Left ventricle myocardium superior (tissue), 1 donor: Measurements from ENCODE around the gene ESRRG. TPM values are rescaled to one million over a fixed set of nuclear protein-coding genes. Genes with fewer than 3 reads are reported as not detected.
A peak's percentile ranks its signal among the peaks of the same experiment; 100 is the strongest.

Source experiments
- ATAC-seq: fragments of 200-7000 bp; cut with Tn5 transposase; one replicate; pipeline ENCODE4 v1.9.1; 2020; ENCODE audit warnings: mild to moderate bottlenecking, moderate library complexity
- DNase-seq: peaks from one replicate; pipeline ENCODE4 v3.0.0-alpha.2; 2020
- intact Hi-C: fragments of 100-400 bp; cut with micrococcal nuclease; formaldehyde crosslinking; loops from one replicate; pipeline ENCODE4 v1.11.0; 2022
- total RNA-seq: library from RNA; stranded (reverse); fragmentation: NEBNext Ultra II Directional; extraction: Animal tissue kit (Norgen Biotek cat#: 25700); gene quantifications from one replicate; pipeline ENCODE4 v1.2.1, GENCODE V29; 2021
- donor health status: DM: no; HTN: yes; CAD: no; lungs with severe emphysema.

Gene ESRRG
- total RNA-seq, 1 donor from 2014 or later, result 51.5 TPM

DNA sequence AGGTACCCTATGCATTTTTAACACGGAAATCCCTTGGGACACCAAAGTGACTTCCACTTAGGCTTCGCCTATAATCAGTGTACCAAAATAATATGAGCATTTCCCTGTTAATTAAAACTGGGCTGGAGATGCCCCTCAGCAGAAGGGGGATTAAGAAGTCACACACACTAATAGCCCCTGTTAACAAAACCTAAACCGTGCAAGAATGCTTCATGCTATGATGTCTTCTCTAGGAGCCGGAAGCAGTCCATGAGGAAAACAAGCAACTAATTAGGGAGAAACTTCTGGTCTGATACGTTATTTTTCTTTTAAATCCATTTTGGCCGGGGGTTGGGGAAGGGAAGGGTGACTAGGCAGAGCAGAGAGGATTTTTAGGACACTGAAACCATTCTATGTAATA, 123.4 kb downstream of the ESRRG start:
- ATAC-seq (no peak), DNase-seq (no peak)
- intact Hi-C loops, result no loop called here

DNA sequence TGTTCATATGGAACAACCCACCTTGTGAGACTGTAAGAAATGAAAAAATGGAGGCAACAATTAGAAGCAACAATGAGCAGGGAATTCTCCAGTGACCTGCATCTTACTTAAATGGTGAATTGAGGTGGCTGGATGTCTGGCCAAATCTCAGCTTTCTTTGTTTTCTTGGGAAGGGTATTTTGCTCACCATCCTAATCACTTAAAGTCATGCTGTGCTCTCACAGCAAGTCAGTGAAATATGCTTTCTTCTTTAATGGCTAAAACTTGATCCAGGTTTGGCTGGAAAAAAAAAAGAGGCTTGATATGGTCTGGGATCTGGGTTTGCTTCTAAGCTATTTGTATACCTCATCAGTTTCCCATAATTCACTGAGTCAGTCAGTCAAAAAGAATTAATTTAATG, 124.8 kb downstream of the ESRRG start:
- intact Hi-C loops, result no loop called here
- ATAC-seq (no peak), DNase-seq (no peak)

DNA sequence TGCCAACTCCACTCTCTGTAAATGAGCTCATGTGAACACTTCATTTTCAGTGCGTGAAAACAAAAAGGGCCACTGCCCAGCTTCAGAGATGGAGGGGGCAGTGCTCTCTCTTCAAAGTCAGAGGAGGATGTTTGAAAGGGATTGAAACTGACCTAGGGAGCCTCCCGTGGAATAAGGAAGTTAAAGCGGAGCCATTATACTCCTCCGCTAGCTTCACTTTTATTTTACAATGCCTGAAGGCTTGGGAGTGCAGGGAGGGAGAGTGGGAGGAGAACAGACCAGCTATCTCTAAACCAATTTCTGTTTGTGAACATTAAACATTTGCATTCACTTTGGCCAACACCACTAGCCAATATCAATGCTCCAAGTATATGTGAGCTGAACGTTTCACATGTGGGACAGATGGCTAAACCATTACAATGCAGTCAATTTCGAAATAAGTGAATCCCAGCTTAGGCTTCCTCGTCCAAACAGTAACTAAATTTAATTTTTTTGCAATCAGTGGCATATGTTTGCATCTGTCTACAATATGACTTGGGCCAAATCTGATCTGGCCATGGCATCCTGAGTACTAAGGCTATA, 126.9 kb downstream of the ESRRG start:
- intact Hi-C loops, result no loop called here
- no peak for ATAC-seq
- DNase-seq, result no peak

DNA sequence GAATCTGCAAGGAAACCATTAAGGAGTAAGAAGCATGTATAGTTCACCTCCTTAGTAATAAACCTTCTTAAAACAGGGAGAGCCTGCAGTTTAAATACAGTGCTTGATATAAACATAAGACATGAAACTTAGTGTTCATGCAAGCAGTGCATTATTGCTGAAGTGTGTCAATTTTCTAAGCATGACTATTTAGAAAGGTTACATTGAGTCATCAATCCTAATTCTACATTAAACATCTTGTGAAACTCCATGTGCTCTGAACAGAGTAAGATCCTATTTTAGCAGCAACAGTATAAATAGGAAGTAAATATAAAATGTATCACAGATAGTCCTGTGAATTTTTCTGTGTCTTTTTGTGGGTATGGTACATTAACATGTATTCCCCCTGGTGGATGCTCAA, 135.5 kb downstream of the ESRRG start:
- intact Hi-C loops, result no loop called here
- ATAC-seq (no peak), DNase-seq (no peak)

DNA sequence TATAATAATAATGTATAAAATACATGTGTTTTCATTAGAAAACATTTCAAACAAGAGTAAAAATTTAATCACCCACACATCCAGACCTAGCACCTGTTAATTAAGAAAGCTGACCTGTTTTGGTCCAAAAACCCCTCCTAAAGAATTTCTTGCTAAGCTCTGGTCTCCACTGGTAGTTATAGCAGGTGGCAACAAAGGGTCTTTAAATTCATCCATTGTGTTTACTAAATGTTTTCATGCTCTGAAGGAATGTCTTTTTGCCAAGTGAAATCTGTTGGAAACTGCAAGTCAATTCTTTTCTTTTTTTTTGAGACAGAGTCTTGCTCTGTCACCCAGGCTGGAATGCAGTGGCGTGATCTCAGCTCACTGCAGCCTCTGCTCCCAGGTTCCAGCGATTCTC, 141.1 kb downstream of the ESRRG start:
- no peak for DNase-seq
- intact Hi-C loops, result no loop called here
- ATAC-seq, result no peak

DNA sequence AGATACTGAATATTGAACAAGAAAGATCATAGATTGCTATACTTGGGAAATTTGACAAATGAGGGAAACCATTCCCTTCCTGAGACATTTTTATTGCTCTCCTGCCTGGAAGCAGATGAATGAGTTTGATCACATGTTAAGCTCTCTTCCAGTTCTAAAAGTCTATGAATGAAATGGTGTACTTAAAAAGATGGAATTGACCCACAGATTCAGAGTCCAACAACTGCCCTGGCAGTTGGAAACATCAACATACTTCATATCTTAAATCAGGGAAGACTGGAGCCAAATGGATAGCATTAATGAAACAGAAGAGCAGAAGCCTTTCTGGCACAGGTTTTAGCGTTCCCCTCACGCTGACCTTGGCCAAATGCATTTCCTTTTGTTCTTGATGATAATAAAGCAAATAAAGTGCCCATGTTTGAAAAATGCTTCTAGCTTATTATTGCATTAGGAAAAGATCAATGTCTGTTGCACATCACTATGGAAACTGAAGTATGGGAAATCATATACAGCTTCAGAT, 142.6 kb downstream of the ESRRG start:
- ATAC-seq (no peak), DNase-seq (no peak)
- intact Hi-C loops, result no loop called here

DNA sequence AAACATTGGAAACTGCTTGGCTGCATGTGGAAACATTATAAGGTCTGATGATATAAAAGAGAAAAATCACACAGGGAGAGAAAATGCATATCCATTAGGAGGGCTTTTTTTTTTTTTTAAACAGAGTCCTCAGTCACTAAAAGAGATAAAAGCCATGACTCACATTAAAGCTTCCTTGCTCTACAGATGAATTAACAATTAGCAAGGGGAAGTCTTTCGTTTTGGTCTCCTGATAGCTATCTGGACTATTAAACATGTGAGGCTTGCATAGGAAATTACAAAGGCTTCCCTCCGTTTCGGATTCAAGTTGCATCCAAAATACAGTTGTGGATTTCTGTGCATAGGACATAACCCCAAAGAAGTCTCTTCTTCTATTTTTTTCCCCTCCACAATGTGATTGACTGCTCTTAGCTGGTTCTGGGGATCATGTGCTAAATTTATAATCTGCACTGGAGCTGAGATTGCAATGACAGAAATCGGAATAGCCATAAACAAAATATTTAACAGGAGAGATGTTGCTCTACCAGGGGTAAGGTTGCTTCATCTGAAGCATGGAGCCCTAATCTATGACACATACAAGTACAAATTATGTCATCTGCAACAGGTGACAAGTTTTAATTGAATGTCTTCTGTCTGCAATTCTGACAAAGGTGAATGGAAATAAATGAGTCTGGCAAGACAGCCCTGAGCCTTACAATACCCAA, 146.8 kb downstream of the ESRRG start:
- intact Hi-C loops, result no loop called here
- ATAC-seq (no peak), DNase-seq (no peak)

DNA sequence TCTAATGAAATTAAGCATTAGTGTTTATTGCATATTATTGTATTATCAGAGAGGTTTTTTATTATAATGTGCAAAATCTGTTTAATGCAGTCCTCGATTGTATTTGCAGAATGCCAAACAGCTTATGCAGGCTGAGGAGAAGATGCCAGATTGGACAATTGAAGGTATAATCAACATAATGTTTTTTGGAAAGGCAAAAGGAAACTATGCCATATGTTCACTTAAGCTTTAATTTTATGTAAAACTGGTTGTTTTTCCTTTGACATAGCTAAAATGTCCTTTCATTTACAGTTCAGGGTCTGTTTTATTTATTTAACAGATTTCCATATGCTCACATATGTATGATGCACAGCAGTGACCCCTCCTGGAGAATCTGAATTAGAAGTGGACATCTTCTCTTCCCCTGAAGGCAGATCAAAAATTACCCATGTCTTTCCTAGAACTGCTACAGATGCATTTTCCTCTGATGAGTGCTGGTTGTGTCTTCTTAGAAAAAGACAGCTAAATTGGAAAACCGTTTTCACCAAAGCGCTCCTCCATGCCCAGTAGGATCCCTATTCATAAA, 156.5 kb downstream of the ESRRG start:
- DNase-seq (no peak), ATAC-seq (no peak)
- intact Hi-C loops, result no loop called here

DNA sequence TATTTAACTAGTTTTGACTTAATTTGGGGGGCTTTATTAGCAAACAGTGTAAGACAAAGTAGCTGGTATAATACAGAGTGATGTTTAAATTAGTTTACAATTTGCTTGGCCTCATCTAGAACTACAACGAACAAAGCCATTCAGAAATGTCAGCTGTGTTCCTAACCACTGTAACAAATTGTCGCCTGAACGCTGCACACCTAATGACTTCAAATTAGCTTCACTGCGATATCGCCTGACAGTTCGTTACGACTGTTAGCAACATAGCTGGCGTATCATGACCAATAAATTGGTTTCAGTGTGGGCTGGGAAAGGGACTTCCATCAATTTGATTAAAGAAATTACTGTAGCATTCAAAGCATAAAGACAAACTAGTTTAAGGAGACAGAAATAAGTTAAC, 160.1 kb downstream of the ESRRG start:
- DNase-seq (no peak), ATAC-seq (no peak)
- intact Hi-C loops, result no loop called here

DNA sequence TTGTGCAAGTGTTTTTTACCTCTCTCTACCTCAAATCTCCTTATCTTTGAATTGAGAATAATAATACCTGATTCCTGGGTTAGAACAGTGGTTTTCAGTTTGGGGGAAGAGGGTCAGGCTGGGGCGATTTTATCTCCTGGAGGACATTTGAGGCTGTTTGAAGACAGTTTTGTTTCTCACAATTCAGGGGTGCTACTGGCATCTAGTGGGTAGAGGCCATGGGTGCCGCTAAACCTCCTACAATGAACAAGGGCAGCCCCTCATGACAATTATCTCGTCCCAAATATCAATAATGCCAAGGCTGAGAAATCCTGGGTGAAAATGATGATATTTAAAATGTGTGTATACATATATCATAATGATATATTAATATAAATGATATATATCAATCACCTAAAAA, 160.8 kb downstream of the ESRRG start:
- intact Hi-C loops, result no loop called here
- DNase-seq (no peak), ATAC-seq (no peak)

DNA sequence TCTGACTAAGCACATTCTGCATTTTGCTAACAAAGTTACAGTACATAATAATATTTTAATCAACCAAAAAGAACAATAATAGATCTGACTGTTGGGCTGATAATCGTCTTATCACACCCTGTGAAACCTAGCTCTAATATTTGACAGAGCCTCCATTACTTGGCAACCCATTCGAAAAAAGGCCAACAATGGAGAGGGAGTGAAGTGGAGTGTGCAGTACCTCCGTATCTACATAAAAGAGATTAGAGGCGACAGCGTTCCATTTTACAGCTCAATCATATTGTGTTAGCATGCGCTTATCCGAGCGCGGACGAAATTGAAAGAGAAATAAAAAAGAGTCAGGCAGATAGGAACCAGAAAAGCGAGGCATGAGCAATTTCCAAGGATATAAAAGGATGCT, 162.7 kb downstream of the ESRRG start:
- DNase-seq (no peak), ATAC-seq (peak; percentile 79)
- intact Hi-C loops, result no loop called here

DNA sequence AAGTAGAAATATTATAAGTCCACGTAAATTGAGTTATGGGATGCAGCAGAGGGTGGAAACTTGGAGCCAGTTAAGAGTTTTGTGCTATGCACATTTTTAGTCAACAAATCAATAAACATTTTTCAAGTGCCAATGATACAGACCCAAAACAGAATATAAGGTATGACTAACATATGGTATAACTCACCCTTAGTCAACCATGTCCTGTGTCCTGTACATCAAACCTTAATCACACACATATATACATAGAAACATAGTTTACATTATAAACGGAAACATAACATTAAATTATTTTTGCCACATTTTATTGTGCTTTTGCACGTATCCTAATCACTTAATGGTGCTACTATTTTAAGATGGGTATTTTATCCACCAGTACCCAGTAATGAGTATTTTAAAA, 163.9 kb downstream of the ESRRG start:
- no peak for ATAC-seq
- intact Hi-C loops, result no loop called here

DNA sequence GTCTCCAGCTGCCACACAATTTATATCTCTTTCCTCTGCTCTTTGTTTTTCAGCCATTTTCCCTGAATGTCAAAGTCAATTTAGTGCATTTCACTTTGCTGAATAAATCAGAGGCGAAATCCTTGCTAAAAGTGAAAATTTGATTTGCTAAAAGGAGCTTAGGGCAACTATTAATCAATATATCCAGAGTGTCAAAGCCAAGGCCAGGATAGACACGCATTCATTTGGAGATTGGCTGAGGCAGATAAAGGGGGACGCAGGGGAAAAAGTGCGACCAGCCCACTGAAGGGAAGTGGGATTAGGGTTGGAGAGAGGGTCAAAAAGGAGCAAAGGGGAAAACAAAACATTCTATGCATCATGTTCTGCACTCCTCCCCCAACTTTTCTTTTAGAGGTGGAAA, 167.6 kb downstream of the ESRRG start:
- DNase-seq, result no peak
- ATAC-seq, result no peak
- intact Hi-C loops, result no loop called here

More for the DNA sequence above, 163.9 kb downstream of the ESRRG start:
- DNase-seq, result no peak

DNA sequence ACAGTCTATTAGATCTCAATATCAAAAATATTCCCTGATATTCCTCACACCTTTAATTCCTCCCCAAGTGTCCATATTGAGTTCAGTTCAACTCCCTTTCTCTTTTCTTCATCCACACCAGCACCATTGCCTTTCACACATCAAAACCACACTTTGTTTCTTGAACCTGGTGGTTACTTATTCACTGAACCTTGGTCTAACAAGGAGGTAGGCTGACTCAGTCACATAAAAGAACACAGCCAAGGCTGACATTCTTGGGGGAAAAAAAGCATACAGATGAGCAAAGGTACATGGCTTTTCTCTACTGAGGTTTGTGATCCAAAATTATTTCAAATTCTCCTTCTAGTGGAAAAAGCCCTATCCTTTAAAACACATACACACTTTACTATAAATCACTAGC, 168.3 kb downstream of the ESRRG start:
- no peak for DNase-seq
- ATAC-seq, result no peak
- intact Hi-C loops, result no loop called here

DNA sequence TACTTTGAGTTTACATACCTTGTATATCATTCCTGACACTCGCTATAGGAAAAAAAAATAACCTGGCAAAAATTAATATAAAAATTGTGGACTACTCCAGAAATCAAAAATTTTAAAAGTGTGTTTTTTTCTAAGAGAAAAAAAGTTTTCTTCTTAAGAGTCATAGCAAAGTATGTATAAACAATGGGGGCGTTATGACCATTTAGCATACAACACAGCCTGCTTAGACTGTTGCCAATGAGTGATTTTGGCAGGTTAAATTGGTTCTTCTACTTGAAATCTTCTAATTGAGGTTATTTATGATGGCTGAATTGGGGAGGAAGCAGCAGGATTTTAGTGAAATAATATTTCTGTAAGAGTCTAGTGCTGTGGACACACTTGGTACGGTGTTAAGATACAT, 169.5 kb downstream of the ESRRG start:
- intact Hi-C loops, result no loop called here
- DNase-seq, result no peak
- ATAC-seq, result no peak

DNA sequence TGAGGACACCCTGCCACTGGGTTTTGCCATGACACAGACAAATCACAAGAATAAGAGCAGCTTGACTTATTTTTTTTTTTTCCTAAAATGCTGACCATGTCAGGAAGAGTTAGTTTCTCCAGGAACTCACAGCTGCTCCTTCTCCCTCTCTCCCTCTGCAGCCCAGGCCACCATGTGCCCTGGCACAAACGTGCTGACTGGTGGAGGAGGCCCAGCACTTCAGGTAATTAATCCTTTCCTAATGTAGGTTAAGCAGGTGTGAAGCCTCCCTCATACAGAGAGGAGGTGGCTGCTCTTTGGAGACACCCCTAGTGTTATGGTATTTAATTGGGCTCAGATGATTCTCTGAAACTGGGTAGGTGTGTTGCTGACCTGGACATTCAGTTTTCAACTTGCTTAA, 170.2 kb downstream of the ESRRG start:
- intact Hi-C loops, result no loop called here
- no peak for ATAC-seq
- DNase-seq, result no peak

DNA sequence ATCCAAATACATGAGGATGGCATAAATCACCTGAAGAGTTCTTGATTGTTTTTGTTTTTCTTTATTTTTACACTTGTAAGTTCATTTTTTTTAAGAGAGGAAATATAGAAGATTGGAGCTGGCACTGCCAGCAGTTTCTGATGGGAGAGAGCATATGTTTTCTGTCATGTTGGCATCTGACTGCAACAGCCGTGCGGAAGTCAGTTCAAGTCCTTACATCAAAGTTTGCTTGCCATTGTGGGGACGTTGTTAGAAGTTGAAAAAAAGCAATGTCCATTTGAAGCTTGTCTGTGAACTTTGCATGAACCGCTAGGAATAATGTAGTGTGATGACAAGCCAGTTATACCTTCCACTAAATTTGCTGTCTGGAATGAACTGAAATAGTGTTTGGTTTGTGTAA, 173.4 kb downstream of the ESRRG start:
- intact Hi-C loops, result no loop called here
- ATAC-seq, result no peak

DNA sequence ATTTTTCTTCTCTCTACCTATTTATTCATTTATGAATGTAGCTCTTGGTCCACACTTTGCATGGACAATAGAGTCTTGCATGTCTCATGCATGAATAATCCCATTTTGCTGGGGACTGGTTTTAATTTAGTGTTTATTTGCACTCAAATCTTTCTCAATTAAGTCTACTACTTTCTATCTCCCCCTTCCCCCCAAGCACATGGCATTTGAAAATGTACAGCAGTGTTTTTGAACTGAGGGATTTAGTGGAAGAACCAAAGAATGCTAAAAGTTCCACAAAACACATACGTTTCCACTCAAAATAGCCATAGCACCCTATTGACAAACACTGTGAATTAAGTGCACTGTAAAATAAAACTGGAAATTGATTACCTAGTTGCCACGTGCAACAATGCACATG, 180.5 kb downstream of the ESRRG start:
- DNase-seq (no peak), ATAC-seq (no peak)
- intact Hi-C loops, result no loop called here

More for the DNA sequence above, 173.4 kb downstream of the ESRRG start:
- DNase-seq, result no peak

DNA sequence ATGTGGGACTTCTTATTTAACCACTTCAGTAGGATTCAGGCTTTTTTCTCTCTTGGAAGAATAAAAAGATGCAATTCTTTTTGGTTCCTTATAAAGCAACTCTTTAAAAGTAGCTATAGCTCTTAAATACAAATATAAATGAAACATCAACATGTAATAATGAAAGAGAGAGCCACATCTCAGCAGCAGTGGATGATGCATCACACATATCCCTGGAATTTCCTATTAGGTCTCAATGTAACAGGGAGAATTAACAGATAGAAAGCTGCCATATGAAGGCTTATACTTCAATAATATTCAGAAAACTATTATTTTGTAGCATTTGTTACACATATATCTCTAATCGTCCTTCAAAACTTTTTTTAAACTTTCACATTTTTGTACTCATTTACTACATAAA, 181.0 kb downstream of the ESRRG start:
- intact Hi-C loops, result no loop called here
- ATAC-seq (no peak), DNase-seq (no peak)

DNA sequence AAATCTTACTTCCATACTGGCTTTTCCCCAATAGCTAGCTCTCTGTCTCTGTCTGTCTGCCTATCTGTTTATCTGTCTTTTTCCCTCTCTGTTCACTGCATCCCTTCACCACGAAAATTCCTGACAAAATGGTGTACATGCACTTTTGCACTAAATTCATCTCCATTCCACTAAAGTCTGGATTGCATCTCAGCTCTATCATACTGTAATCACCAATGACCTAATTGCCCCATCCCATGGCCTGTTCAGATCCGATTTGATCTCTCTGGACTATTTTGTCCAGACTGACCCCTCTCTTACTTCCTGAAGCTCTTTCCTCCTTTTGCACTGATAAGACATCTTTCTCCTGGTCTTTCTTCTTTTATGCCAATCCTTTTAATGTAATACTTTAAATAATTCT, 187.5 kb downstream of the ESRRG start:
- intact Hi-C loops, result no loop called here
- no peak for DNase-seq

DNA sequence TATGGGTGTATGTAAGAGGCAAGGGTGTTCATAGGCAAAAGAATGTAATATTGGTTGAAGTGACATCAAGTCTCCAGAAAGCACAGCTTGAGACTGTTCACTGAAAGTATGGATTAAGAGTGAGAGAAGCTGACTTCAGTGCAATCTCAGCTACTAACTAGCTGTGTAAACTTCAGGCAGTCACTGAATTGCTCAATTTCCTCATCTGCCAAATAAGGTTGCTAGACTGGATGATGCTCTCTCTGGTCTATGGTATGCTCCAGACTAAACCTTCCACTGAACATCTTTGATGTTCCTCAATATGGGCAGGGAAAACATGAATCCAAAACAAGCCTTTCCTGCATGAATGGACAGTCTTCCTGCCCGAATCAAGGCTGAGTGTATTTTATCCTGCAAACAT, 188.2 kb downstream of the ESRRG start:
- no peak for ATAC-seq
- intact Hi-C loops, result no loop called here
- DNase-seq, result no peak

More for the DNA sequence above, 187.5 kb downstream of the ESRRG start:
- ATAC-seq, result no peak
